NCI-H774 (cell line): ENCODE data around the gene LY6G6C.

Experiments used
- DNase-seq: peaks from one replicate; lab custom pipeline; 2025; lab: John Stamatoyannopoulos, UW

LY6G6C gene

GRCh38 chr6:31706599-31706998 lies 14.9 kb downstream of the LY6G6C start, which contains the start of gene LY6G6F:
Gene LY6G6F, plus strand, starts transcription at chr6:31706866. Its CDS starts 41 bp downstream, at chr6:31706907.
- DNase-seq = no peak

GRCh38 chr6:31705931-31706330 lies 15.6 kb downstream of the LY6G6C start:
- DNase-seq = no peak

GRCh38 chr6:31702819-31703716 lies 18.5 kb downstream of the LY6G6C start, which contains the start of gene ABHD16A:
Gene ABHD16A, minus strand, starts transcription at chr6:31703324. Its CDS starts 43 bp downstream, at chr6:31703281.
- DNase-seq = peak; percentile 95

GRCh38 chr6:31702405-31702818 lies 19.1 kb downstream of the LY6G6C start:
- no peak for DNase-seq

- peak; percentile 25 for DNase-seq
Measured at GRCh38 chr6:31701666-31702404, 19.7 kb downstream of the LY6G6C start.

- DNase-seq = no peak
Measured at GRCh38 chr6:31700740-31701401, 20.7 kb downstream of the LY6G6C start.

GRCh38 chr6:31697555-31697954 lies 24.0 kb downstream of the LY6G6C start:
- DNase-seq = no peak

GRCh38 chr6:31693535-31693934 lies 28.0 kb downstream of the LY6G6C start:
- no peak for DNase-seq

GRCh38 chr6:31692886-31693285 lies 28.7 kb downstream of the LY6G6C start:
- DNase-seq = no peak

GRCh38 chr6:31692353-31692752 lies 29.2 kb downstream of the LY6G6C start:
- DNase-seq = no peak

- no peak for DNase-seq
Measured at GRCh38 chr6:31691564-31692108, 29.9 kb downstream of the LY6G6C start.

GRCh38 chr6:31691078-31691463 lies 30.5 kb downstream of the LY6G6C start:
- DNase-seq = no peak

GRCh38 chr6:31690231-31691077 lies 31.1 kb downstream of the LY6G6C start:
- no peak for DNase-seq

- no peak for DNase-seq
Measured at GRCh38 chr6:31689249-31690110, 32.1 kb downstream of the LY6G6C start.

GRCh38 chr6:31687860-31688693 lies 33.5 kb downstream of the LY6G6C start:
- no peak for DNase-seq

GRCh38 chr6:31687321-31687720 lies 34.2 kb downstream of the LY6G6C start:
- DNase-seq = no peak

GRCh38 chr6:31686483-31686882 lies 35.1 kb downstream of the LY6G6C start:
- no peak for DNase-seq

- no peak for DNase-seq
Measured at GRCh38 chr6:31683591-31683990, 38.0 kb downstream of the LY6G6C start.

GRCh38 chr6:31681135-31681671 lies 40.3 kb downstream of the LY6G6C start:
- DNase-seq = peak; percentile 36
